ENCODE results near the gene NCAPH2.

DNA sequence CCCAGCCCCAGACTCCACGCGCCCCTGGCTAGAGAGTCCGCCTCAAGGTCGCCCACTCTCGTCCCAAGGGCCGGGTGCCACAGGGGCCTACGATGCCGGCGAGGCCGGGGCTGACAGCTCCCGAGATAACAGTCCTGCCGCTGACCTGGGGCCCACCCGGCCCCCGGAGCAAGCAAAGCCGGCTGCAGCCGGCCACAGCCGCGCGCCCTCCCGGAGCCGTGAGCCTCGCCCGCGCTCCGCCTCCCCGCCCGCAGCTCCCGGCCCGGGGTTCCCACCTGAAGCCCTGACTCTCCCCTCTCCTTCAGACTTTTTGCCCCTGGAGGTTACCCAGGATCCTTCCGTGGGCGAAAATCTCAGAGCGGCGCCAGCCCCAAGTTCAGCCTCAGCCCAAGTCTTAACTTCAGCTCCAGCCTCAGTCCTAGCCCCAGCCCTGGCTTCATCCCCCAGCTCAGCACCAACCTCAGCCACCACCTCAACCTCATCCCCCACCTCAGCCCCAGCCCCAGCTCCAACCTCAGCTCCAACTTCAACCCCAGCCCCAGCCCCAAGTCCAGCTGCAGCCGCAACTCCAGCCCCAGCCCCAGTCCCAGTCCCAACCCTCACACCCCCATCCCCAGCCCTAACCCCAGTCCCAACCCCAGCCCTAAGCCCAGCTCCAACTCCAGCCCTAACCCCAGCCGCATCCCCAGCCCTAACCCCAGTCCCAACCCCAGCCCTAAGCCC is 39.4 kb downstream of the NCAPH2 start:
- TF ChIP-seq ZNF274 (IDR thresholded peaks at IDR 0.05; ENCODE audit: low read depth, low read length): no peak
- TF ChIP-seq YY1 (IDR thresholded peaks at IDR 0.05; ENCODE audit: insufficient read depth, insufficient read length): no peak
- no peak for TF ChIP-seq SUZ12 (IDR thresholded peaks at IDR 0.05; ENCODE audit: extremely low read depth, insufficient read depth, insufficient read length)

Measured in NT2/D1 (cell line).